ENCODE data around the gene PBX3. TPM values are rescaled to one million over a fixed set of nuclear protein-coding genes. Genes with fewer than 3 reads are reported as not detected.
"Not testable (repeated sequence)": the region's sequence is repeated elsewhere in the genome, so short reads cannot be mapped to it uniquely, and the experiment has no call there.

Gene PBX3
- total RNA-seq, 1 experiment from 2014 or later = 1.5 TPM

- CTCF ChIA-PET = no interaction called here
- intact Hi-C loops (cut with micrococcal nuclease; ENCODE audit: unreplicated experiment) = no loop called here
- Histone ChIP-seq H3K9me3 (ENCODE audit: low read depth, low read length, poor library complexity, severe bottlenecking) (no peaks in the 10 kb centered on the region), H3K4me1 (ENCODE audit: insufficient read depth, low read length, poor library complexity, severe bottlenecking) (no peaks in the 10 kb centered on the region), H3K27ac (ENCODE audit: low read depth, low read length, poor library complexity, severe bottlenecking) (no peak overlapping the region), H3K27me3 (replicated peaks; ENCODE audit: insufficient read depth, low read depth, low read length, poor library complexity) (peaks cover 65% of the 10 kb centered on the region), H3K36me3 (ENCODE audit: insufficient read depth, low read length, poor library complexity, severe bottlenecking) (no peaks in the 10 kb centered on the region), H3K4me3 (ENCODE audit: low read depth, low read length, poor library complexity, severe bottlenecking) (no peak overlapping the region)
- BruUV-seq (replicated peaks) = no TSS peak
- no peak for DNase-seq (ENCODE audit: low spot score)
- POLR2A ChIA-PET (ENCODE audit: low non-redundant PET) = no interaction called here
- TF ChIP-seq CTCF (conservative IDR thresholded peaks at IDR 0.05; ENCODE audit: low read depth, low read length) = no peak
- no peak for TF ChIP-seq EZH2 (IDR thresholded peaks at IDR 0.05; ENCODE audit: borderline replicate concordance, low read depth, low read length, poor library complexity, severe bottlenecking)
Observed at GRCh38 chr9:125821078-125821477, 73.9 kb downstream of the PBX3 start.

- Histone ChIP-seq H3K27me3 (replicated peaks; ENCODE audit: insufficient read depth, low read depth, low read length, poor library complexity) (peaks cover 65% of the 10 kb centered on the region), H3K4me3 (ENCODE audit: low read depth, low read length, poor library complexity, severe bottlenecking) (no peak overlapping the region), H3K9me3 (ENCODE audit: low read depth, low read length, poor library complexity, severe bottlenecking) (no peaks in the 10 kb centered on the region), H3K4me1 (ENCODE audit: insufficient read depth, low read length, poor library complexity, severe bottlenecking) (no peaks in the 10 kb centered on the region), H3K27ac (ENCODE audit: low read depth, low read length, poor library complexity, severe bottlenecking) (no peak overlapping the region), H3K36me3 (ENCODE audit: insufficient read depth, low read length, poor library complexity, severe bottlenecking) (no peaks in the 10 kb centered on the region)
- no peak for DNase-seq (ENCODE audit: low spot score)
- intact Hi-C loops (cut with micrococcal nuclease; ENCODE audit: unreplicated experiment) = no loop called here
- ChIA-PET POLR2A (ENCODE audit: low non-redundant PET) (no interaction called here), CTCF (no interaction called here)
- no TSS peak for BruUV-seq (replicated peaks)
- TF ChIP-seq CTCF (conservative IDR thresholded peaks at IDR 0.05; ENCODE audit: low read depth, low read length) = no peak
- TF ChIP-seq EZH2 (IDR thresholded peaks at IDR 0.05; ENCODE audit: borderline replicate concordance, low read depth, low read length, poor library complexity, severe bottlenecking) = no peak
Observed at GRCh38 chr9:125822160-125822559, 75.0 kb downstream of the PBX3 start.

GRCh38 chr9:125822902-125823301, 75.7 kb downstream of the PBX3 start:
- POLR2A ChIA-PET (ENCODE audit: low non-redundant PET) = no interaction called here
- Histone ChIP-seq H3K27me3 (replicated peaks; ENCODE audit: insufficient read depth, low read depth, low read length, poor library complexity) (peaks cover 67% of the 10 kb centered on the region), H3K27ac (ENCODE audit: low read depth, low read length, poor library complexity, severe bottlenecking) (no peak overlapping the region), H3K36me3 (ENCODE audit: insufficient read depth, low read length, poor library complexity, severe bottlenecking) (no peaks in the 10 kb centered on the region), H3K4me1 (ENCODE audit: insufficient read depth, low read length, poor library complexity, severe bottlenecking) (no peaks in the 10 kb centered on the region), H3K4me3 (ENCODE audit: low read depth, low read length, poor library complexity, severe bottlenecking) (no peak overlapping the region), H3K9me3 (ENCODE audit: low read depth, low read length, poor library complexity, severe bottlenecking) (no peaks in the 10 kb centered on the region)
- no TSS peak for BruUV-seq (replicated peaks)
- intact Hi-C loops (cut with micrococcal nuclease; ENCODE audit: unreplicated experiment) = no loop called here
- CTCF ChIA-PET = no interaction called here
- no peak for DNase-seq (ENCODE audit: low spot score)
- TF ChIP-seq CTCF (conservative IDR thresholded peaks at IDR 0.05; ENCODE audit: low read depth, low read length) = no peak
- no peak for TF ChIP-seq EZH2 (IDR thresholded peaks at IDR 0.05; ENCODE audit: borderline replicate concordance, low read depth, low read length, poor library complexity, severe bottlenecking)

- H3K27me3 ChIP-seq (replicated peaks; ENCODE audit: insufficient read depth, low read depth, low read length, poor library complexity) = peaks cover 77% of the 10 kb centered on the region
- BruUV-seq (replicated peaks); H3K36me3 ChIP-seq (ENCODE audit: insufficient read depth, low read length, poor library complexity, severe bottlenecking); H3K4me3 ChIP-seq (ENCODE audit: low read depth, low read length, poor library complexity, severe bottlenecking); intact Hi-C loops (cut with micrococcal nuclease; ENCODE audit: unreplicated experiment); H3K4me1 ChIP-seq (ENCODE audit: insufficient read depth, low read length, poor library complexity, severe bottlenecking); CTCF ChIA-PET; H3K27ac ChIP-seq (ENCODE audit: low read depth, low read length, poor library complexity, severe bottlenecking); H3K9me3 ChIP-seq (ENCODE audit: low read depth, low read length, poor library complexity, severe bottlenecking); DNase-seq (ENCODE audit: low spot score): not testable (repeated sequence)
- POLR2A ChIA-PET (ENCODE audit: low non-redundant PET) = interaction anchor here (0.6 kb wide), 1 partner anchor 17 kb away, joined by 3 read pairs; no protein-coding TSS in a partner anchor
Observed at GRCh38 chr9:125823874-125824406, 76.8 kb downstream of the PBX3 start.
